HG02852 (cell line): ENCODE measurements around the gene UTY.

Experiments used
- ATAC-seq: cut with Tn5 transposase; IDR thresholded peaks from one replicate; pipeline ENCODE4 v1.9.1; 2021; ENCODE audit warnings: mild to moderate bottlenecking, moderate library complexity; ENCODE audit not compliant: unreplicated experiment

UTY gene

DNA sequence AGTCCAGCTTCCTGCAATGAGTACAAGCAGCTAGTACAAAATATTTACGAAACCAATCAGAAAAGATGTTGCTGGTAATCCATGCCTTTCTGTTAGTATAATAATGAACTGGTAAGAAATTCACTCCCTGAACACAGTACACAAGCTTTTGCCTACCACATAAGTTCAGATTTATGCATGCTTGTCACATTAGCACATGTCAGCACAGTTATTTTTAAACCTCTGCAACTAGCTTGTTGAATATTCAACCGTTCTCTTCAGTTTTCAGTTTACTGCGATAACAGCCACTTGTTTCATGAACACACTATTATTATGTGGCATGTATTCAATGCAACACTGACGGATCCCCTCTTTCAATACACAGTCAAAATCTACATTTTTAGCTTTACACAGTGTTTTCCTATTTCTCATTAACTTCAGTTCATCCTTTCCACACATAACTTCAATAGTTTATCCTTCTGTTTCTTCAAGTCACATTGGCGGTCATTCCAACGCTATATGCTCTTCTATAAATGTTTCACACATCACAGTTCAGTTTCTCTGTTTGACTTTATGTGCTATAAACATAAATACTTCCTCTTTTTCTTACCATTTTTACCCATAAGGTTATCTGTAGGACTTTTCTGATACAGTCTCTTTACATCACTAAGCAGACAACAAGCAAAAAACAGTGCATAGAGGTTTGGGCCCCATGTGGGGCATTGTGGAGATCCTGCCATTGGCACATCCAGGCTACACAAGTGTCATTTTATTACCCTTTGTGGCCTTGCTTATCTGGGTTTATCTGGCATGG is 62.8 kb downstream of the UTY start:
- ATAC-seq, result no peak

GRCh38 chrY:13415556-13415955 is 64.3 kb downstream of the UTY start:
- ATAC-seq, result no peak

- ATAC-seq, result no peak
Observed at GRCh38 chrY:13398876-13399275, 81.0 kb downstream of the UTY start.

DNA sequence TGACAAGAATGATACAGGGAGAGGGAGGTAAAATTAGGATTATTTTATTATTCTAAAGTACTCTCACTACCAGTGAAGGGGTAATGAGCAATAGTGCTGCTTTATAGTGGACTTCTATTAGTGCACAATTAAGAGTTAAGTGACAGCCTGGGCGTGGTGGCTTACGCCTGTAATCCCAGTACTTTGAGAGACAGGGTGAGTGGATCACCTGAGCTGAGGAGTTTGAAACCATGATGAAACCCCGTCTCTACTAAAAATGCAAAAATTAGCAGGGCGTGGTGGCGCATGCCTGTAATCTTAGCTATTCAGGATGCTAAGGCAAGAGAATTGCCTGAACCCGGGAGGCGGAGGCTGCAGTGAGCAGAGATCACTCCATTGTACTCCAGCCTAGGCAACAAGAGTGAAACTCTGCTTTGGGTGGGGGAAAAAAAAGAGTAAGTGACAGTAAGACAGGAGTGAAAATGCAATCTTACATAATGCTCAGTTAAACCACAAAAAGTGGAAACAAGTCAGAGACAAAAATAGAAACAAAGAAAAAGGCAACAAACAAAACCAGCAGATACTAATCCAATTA is 98.6 kb downstream of the UTY start:
- no peak for ATAC-seq

GRCh38 chrY:13370868-13371800 is 108.7 kb downstream of the UTY start:
- no peak for ATAC-seq

DNA sequence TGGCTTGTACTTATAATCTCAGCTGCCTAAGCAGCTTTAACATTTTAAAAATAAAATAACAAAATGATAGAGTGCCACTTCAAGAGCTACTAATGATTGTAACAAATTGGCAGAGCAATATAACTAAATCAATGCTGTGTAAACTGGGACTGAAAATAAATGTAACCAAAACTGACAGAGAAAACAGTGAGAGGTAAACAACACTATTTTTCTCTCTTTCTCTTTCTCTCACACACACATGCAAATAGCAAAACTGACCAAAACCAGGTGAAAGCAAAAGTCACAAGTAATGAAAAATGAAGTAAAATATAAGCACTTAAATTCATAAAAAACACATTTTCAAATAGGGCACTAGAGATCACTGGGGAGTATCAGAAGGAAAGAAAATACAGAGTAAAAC is 109.6 kb downstream of the UTY start:
- no peak for ATAC-seq

DNA sequence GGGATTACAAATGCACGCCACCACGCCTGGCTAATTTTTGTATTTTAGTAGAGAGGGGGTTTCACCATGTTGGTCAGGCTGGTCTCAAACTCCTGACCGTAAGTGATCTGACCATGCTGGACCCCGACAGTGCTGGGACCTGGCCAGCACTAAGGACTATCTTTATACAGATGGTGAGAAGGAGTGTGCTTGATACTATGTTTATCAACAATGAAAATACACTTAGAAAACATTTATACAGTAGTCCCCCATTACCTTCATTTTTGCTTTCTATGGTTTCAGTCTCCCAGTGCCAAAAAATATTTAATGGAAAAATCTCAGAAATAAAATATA is 111.4 kb downstream of the UTY start:
- ATAC-seq, result no peak

GRCh38 chrY:13363641-13364040 is 116.2 kb downstream of the UTY start:
- no peak for ATAC-seq

- ATAC-seq, result no peak
Observed at GRCh38 chrY:13362662-13363061, 117.2 kb downstream of the UTY start.

GRCh38 chrY:13361656-13362636 is 117.9 kb downstream of the UTY start:
- ATAC-seq, result no peak

- ATAC-seq, result no peak
Observed at GRCh38 chrY:13351443-13351842, 128.4 kb downstream of the UTY start.

GRCh38 chrY:13347106-13347505 is 132.7 kb downstream of the UTY start:
- ATAC-seq, result no peak

DNA sequence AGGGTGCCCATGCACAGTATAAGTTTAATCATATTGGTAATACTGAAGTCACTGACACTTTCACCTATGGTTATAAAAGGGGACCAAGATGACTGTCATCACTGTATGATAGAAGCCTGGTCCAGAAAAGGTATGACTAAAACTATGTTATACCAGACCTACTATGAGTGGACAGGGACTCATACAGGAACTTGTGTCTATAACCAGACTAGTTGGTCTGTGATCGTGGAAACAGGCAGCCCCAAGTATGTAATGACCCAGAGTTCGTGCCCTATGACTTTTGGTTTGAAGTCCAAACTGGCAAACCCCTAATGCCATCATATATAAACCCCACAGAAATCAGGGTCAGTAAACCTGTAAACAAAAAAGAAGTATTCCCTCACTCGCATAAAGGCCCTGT is 134.3 kb downstream of the UTY start:
- ATAC-seq, result no peak

DNA sequence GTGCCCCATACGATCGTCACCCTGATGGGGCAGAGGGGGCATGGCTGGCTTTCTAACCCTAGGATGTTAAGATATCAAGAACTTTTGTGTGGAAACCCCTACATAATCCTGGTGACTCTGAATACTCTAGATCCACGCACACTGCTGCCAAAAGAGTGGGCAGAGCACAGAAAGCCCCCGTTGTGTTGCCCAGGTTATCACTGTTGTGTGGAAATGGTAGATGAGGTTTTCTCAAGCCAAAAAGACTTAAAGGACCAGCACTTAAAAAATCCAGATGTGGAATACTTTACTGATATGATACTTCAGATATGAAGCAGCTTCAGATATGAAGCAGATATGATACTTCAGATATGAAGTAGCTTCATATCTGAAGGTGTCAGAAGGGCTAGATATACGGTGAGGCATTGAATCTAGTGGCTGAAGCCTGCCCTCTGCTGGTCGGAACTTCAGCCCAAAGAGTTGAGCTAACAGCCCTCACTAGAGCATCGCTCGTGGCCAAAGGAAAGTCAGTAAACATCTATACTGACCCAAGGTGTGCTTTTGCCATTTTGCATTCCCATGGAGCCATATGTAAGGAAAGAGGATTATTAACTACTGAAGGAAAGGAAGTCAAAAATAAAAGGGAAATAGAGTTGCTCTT is 136.4 kb downstream of the UTY start:
- ATAC-seq, result no peak

- no peak for ATAC-seq
Observed at GRCh38 chrY:13339939-13340338, 139.9 kb downstream of the UTY start.

DNA sequence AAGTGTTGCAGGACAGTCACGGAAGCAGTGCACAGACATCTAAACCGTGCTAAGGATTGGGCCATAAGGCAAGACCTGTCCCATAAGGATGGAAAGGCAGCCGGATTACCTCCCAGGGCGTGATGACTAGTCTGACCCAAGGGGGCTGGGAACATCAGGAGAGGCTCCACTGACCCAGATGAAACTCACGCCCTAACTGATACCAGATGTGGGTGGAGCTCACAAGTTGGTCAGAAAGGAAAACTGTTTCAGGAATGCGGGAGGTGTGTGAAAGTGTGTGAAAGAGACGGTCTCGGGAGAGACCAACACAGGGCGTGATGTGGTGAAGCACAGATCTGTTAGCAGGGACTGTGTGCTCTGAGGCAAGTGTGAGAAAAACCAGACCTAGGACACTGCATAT is 140.5 kb downstream of the UTY start:
- ATAC-seq, result no peak

GRCh38 chrY:13338711-13339110 is 141.1 kb downstream of the UTY start:
- no peak for ATAC-seq

- no peak for ATAC-seq
Observed at GRCh38 chrY:13337934-13338333, 141.9 kb downstream of the UTY start.

DNA sequence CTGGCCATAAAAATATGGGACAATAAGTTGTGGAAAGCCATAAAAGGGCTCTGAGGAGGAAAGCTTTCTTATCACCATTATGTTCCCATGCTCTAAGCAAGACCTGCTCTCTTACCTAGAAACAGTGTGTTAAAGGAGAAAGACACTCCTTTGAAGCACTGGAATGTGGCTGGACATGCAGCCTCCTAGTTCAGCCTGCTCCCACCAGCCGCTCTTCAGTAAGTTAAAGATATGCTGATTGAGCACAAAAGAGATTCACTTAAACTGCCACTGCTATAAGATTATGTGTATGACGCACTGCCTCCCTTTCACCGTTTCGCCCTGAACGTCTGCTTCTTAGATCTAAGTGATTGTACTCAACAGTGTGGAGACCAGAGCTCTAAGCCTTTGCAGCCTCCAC is 146.0 kb downstream of the UTY start:
- no peak for ATAC-seq

GRCh38 chrY:13330651-13331050 is 149.2 kb downstream of the UTY start:
- no peak for ATAC-seq
